ENCODE results near the gene RANBP9. TPM values are rescaled to one million over a fixed set of nuclear protein-coding genes. Genes with fewer than 3 reads are reported as not detected.

RANBP9 gene
- total RNA-seq, 1 donor = 25.5 TPM

DNA sequence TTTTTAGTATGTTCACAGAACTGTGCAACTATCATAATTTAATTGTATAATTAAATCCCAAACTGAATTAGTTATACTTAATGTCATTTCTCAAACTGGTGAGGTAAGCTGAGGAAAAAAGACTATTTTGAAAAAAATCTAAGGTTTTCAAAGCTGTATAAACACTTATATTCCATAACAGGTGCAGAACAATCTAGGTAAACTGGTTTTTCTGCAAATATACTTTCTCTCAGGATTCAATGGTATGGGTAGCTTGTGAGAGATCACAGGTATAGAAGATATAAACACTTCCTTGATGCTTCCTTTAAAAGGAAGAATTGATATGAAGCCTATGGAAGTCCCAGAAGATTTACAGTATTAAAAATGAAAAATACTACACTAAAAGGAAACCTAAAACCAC, 62.8 kb downstream of the RANBP9 start:
- H3K4me3 ChIP-seq (ENCODE audit: low read depth, low read length) = no peak overlapping the region
- TF ChIP-seq, protein P1, sequence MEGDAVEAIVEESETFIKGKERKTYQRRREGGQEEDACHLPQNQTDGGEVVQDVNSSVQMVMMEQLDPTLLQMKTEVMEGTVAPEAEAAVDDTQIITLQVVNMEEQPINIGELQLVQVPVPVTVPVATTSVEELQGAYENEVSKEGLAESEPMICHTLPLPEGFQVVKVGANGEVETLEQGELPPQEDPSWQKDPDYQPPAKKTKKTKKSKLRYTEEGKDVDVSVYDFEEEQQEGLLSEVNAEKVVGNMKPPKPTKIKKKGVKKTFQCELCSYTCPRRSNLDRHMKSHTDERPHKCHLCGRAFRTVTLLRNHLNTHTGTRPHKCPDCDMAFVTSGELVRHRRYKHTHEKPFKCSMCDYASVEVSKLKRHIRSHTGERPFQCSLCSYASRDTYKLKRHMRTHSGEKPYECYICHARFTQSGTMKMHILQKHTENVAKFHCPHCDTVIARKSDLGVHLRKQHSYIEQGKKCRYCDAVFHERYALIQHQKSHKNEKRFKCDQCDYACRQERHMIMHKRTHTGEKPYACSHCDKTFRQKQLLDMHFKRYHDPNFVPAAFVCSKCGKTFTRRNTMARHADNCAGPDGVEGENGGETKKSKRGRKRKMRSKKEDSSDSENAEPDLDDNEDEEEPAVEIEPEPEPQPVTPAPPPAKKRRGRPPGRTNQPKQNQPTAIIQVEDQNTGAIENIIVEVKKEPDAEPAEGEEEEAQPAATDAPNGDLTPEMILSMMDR (IDR thresholded peaks at IDR 0.05; ENCODE audit: insufficient read depth, low read depth, low read length) = no peak
- no peak for DNase-seq (ENCODE audit: low read depth)

DNA sequence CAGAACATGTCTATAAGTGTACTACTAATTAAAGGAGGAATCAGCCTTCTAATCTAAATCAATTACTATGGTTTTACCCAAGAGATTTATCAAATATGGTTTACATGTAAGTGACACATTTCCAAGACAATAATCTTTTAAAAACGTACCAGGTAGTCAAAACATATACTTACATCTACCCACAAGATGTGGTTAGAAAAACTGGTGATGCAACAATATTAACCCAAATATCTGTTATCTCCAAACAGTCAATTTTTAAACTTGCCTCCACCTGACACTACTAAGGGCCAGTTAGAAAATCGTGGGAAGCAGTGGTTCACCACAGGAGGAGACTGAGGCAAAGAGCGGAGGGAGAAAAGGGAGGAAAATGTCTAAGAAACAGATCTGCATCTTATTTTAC, 68.5 kb downstream of the RANBP9 start:
- no peak for DNase-seq (ENCODE audit: low read depth)
- TF ChIP-seq, protein P1 (IDR thresholded peaks at IDR 0.05; ENCODE audit: insufficient read depth, low read depth, low read length) = no peak
- H3K4me3 ChIP-seq (ENCODE audit: low read depth, low read length) = no peak overlapping the region

DNA sequence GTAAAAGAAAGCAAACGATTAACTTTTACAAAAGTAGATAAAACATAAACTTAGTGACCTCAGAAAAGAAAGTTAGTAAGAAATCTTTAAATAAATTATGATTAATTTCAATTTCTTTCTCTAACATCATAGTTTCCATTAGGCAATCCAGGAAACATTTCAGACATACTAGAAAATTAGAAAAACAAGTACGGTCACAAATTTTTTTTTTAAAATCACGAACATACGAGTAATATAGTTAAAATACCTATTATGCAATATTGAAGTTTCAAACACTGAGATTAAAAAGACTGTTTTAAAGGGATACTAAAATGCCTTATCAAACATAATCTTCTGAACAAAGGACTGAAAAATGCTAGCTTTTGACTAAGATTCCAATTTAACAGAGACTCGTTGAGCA, 70.3 kb downstream of the RANBP9 start:
- TF ChIP-seq, protein P1 (IDR thresholded peaks at IDR 0.05; ENCODE audit: insufficient read depth, low read depth, low read length) = no peak
- H3K4me3 ChIP-seq (ENCODE audit: low read depth, low read length) = no peak overlapping the region
- DNase-seq (ENCODE audit: low read depth) = no peak

DNA sequence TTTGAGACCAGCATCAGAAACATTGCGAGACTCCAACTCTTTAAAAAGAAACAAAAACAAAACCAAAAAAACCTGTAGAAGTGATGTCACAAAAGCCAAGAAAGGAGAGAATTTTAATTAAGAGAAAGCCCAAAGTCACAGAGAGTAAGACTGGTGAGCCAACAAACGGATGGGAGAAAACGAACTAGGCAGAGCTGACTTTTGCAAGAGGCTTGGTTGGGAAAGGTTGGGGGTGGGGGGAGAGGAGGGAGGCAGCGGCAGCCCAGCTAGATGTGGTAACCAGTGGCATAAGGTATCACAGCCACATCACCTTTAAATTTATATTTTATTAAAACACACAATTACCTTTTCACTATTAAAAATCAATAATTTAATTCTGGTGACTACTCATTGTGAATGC, 73.0 kb downstream of the RANBP9 start:
- H3K4me3 ChIP-seq (ENCODE audit: low read depth, low read length) = no peak overlapping the region
- DNase-seq (ENCODE audit: low read depth) = no peak
- TF ChIP-seq, protein P1 (IDR thresholded peaks at IDR 0.05; ENCODE audit: insufficient read depth, low read depth, low read length) = no peak

DNA sequence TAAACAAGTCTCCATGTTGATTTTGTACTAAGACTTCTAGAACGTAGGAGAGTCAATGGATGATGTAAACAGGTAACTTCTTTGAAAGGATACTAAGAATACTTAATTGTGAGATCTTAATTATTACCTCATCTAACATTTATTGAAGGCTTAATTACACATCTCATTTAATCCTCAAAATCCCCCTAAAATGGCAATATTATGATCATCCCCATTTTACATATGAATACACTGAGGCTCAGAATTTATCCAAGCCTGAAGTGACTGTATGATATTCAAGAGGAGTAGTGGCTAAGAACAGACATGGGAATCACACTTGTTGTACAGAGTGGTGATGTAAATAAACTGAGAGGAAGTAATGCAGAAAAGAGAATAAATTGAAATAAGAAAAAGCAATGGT, 73.6 kb downstream of the RANBP9 start:
- no peak overlapping the region for H3K4me3 ChIP-seq (ENCODE audit: low read depth, low read length)
- no peak for DNase-seq (ENCODE audit: low read depth)

DNA sequence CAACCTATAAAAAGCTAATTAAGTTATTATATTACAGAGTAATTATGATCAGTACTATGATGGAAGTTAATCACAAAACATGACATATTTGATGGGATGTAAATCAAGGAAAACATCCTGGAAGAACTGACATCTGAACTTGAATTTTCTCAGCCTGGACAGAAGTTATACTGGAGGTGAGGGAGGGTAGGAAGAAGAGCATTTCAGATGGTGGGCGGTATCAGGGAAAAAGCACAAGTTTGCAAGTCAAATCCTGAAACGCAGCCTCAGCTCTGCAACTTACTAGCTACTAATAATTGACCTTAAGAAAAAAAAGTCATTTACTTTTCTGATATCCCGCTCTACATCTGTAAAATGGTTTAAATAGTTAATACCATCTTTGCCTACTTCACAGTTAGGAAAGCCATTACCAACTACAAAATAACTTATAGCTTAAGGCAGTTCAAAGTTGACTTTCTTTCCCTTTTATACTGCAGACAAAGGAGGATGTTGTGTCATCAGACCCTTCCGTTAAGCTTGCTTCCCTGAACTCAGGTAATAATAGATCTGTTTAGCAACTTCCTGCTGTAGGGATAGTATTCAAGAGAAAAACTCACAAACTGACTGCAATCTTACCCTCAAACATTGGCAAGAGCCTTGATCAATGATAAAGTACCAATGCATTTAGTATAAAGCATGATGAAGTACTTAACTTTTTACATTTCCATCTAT, 75.5 kb downstream of the RANBP9 start:
- DNase-seq (ENCODE audit: low read depth) = no peak
- TF ChIP-seq, protein P1 (IDR thresholded peaks at IDR 0.05; ENCODE audit: insufficient read depth, low read depth, low read length) = no peak
- no peak overlapping the region for H3K4me3 ChIP-seq (ENCODE audit: low read depth, low read length)

More for the DNA sequence above, 73.6 kb downstream of the RANBP9 start:
- TF ChIP-seq, protein P1 (IDR thresholded peaks at IDR 0.05; ENCODE audit: insufficient read depth, low read depth, low read length) = no peak

DNA sequence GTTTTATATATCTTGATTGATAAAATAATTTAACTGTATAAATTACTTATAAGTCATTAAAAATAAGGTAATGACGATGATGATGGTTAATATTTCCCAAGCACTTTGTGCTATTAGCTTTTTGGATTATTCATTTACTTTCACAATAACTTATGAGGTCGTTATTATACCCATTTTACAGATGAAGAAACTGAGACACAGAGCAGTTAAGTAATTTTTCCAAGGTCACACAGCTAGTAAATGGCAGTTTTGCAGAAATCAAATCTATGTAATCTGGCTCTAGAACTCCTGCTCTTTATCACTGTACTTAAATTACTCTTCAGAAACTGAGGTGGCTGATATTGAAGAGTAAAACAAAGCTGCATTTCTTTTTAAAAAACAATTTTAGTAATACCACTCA, 78.3 kb downstream of the RANBP9 start:
- TF ChIP-seq, protein P1 (IDR thresholded peaks at IDR 0.05; ENCODE audit: insufficient read depth, low read depth, low read length) = no peak
- H3K4me3 ChIP-seq (ENCODE audit: low read depth, low read length) = no peak overlapping the region
- DNase-seq (ENCODE audit: low read depth) = no peak

Data from fibroblast of villous mesenchyme (primary cell).